Measurements from ENCODE around the gene SLC35A5.
"Not testable (repeated sequence)": the region's sequence is repeated elsewhere in the genome, so short reads cannot be mapped to it uniquely, and the experiment has no call there.

The SLC35A5 gene

GRCh38 chr3:112561734-112562529 lies at the start of gene SLC35A5, which contains the start of gene ATG3:
SLC35A5 (plus strand) TSS chr3:112562045; CDS start chr3:112563404, 1,359 bp downstream.
ATG3 (minus strand) TSS chr3:112561962; CDS start chr3:112561528, 434 bp downstream.
- DNase-seq, result peak; percentile 99

GRCh38 chr3:112512320-112512719 lies 49.5 kb upstream of the SLC35A5 start:
- no peak for DNase-seq

- no peak for DNase-seq
Measured at GRCh38 chr3:112514527-112515128, 47.2 kb upstream of the SLC35A5 start.

- DNase-seq, result not testable (repeated sequence)
Measured at GRCh38 chr3:112518970-112519369, 42.9 kb upstream of the SLC35A5 start.

GRCh38 chr3:112519424-112520001 lies 42.3 kb upstream of the SLC35A5 start:
- DNase-seq, result no peak

GRCh38 chr3:112524127-112524526 lies 37.7 kb upstream of the SLC35A5 start:
- not testable (repeated sequence) for DNase-seq

- no peak for DNase-seq
Measured at GRCh38 chr3:112530573-112530972, 31.3 kb upstream of the SLC35A5 start.

GRCh38 chr3:112531358-112531781 lies 30.5 kb upstream of the SLC35A5 start:
- DNase-seq, result no peak

- no peak for DNase-seq
Measured at GRCh38 chr3:112539825-112540650, 21.8 kb upstream of the SLC35A5 start.

GRCh38 chr3:112546216-112546759 lies 15.6 kb upstream of the SLC35A5 start:
- DNase-seq, result no peak

- DNase-seq, result no peak
Measured at GRCh38 chr3:112550859-112551258, 11.0 kb upstream of the SLC35A5 start.

GRCh38 chr3:112555535-112556170 lies 6.2 kb upstream of the SLC35A5 start:
- DNase-seq, result no peak

- DNase-seq, result no peak
Measured at GRCh38 chr3:112557976-112558375, 3.9 kb upstream of the SLC35A5 start.

- no peak for DNase-seq
Measured at GRCh38 chr3:112560307-112560706, 1.5 kb upstream of the SLC35A5 start.

GRCh38 chr3:112560721-112561483 lies 943 bp upstream of the SLC35A5 start:
- DNase-seq, result no peak

GRCh38 chr3:112561484-112561733 lies 436 bp upstream of the SLC35A5 start:
- no peak for DNase-seq

GRCh38 chr3:112564247-112564939 lies 2.5 kb downstream of the SLC35A5 start:
- DNase-seq, result not testable (repeated sequence)

GRCh38 chr3:112564940-112565305 lies 3.1 kb downstream of the SLC35A5 start:
- no peak for DNase-seq

- DNase-seq, result no peak
Measured at GRCh38 chr3:112568642-112569041, 6.8 kb downstream of the SLC35A5 start.

- DNase-seq, result no peak
Measured at GRCh38 chr3:112569265-112569664, 7.4 kb downstream of the SLC35A5 start.

GRCh38 chr3:112572701-112573100 lies 10.9 kb downstream of the SLC35A5 start:
- DNase-seq, result no peak

Measured in activated effector memory CD4-positive, alpha-beta T cell treated with Interleukin-2 at 50 U/mL for 16 hours (primary cell).